ENCODE measurements around the gene ETV1.

- TF ChIP-seq MAX (IDR thresholded peaks at IDR 0.05) (no peak), CTCF (IDR thresholded peaks at IDR 0.05 in 2 of 3, conservative IDR thresholded peaks at IDR 0.05 in 1 of 3; ENCODE audit: borderline replicate concordance in 1 of 3, insufficient read depth in 1 of 3, low read depth in 2 of 3, low read length in 2 of 3) (no peak), RAD21 (IDR thresholded peaks at IDR 0.05; ENCODE audit: low read depth) (no peak), YY1 (IDR thresholded peaks at IDR 0.05; ENCODE audit: extremely low read depth, insufficient replicate concordance, low read depth, low read length) (no peak), EZH2 (IDR thresholded peaks at IDR 0.05) (no peak), POLR2A (IDR thresholded peaks at IDR 0.05; ENCODE audit: borderline replicate concordance, extremely low read depth, insufficient read depth, insufficient read length) (no peak), POLR2AphosphoS5 (IDR thresholded peaks at IDR 0.05; ENCODE audit: low read depth, low read length) (no peak), EZH2phosphoT487 (IDR thresholded peaks at IDR 0.05; ENCODE audit: borderline replicate concordance) (no peak), CEBPB (IDR thresholded peaks at IDR 0.05; ENCODE audit: low read depth) (no peak), EGR1 (IDR thresholded peaks at IDR 0.05; ENCODE audit: low read depth) (no peak), REST (IDR thresholded peaks at IDR 0.05; ENCODE audit: low read depth) (no peak), SRF (IDR thresholded peaks at IDR 0.05; ENCODE audit: low read depth) (no peak), CBX3 (IDR thresholded peaks at IDR 0.05; ENCODE audit: low read depth) (no peak)
Measured at GRCh38 chr7:13849163-13849892, 140.1 kb downstream of the ETV1 start.
